H1 (cell line): ENCODE data around the gene ACE. TPM values are rescaled to one million over a fixed set of nuclear protein-coding genes. Genes with fewer than 3 reads are reported as not detected.

Source experiments
- CTCF ChIA-PET: fragments of 300-600 bp; sonication (Branson Sonifier 250); formaldehyde crosslinking; loops from one replicate; lab custom pipeline; 2021; ENCODE audit not compliant: partially characterized antibody; lab: Charles Lee
- POLR2A ChIA-PET: fragments of 300-600 bp; sonication (Branson Sonifier 250); formaldehyde crosslinking; loops from one replicate; lab custom pipeline; 2021; ENCODE audit warnings: inconsistent platforms; ENCODE audit not compliant: partially characterized antibody; lab: Charles Lee
- DNase-seq, 2 experiments: peaks; one replicate each; pipeline versions ENCODE4 v3.0.0 to v3.0.0-alpha.2; 2010 to 2022; ENCODE audit warnings: low spot score in 2 of 2, low read depth in 1 of 2, mixed read lengths in 1 of 2
- FAIRE-seq: peaks from 2 replicates; lab custom pipeline; 2011; peaks lifted over from hg19 to GRCh38; lab: Jason Lieb, UNC
- H2AFZ ChIP-seq: 2 replicates; pipeline ENCODE4 v1.8.1; 2012; ENCODE audit warnings: low read length, inconsistent platforms
- H2AK5ac ChIP-seq: 2 replicates; pipeline ENCODE4 v1.6.1; 2013; ENCODE audit warnings: low read depth, low read length
- H2BK120ac ChIP-seq: replicated peaks from 2 replicates; pipeline ENCODE3; 2013; ENCODE audit warnings: low read depth, low read length, inconsistent platforms
- H2BK12ac ChIP-seq: 2 replicates; pipeline ENCODE4 v1.6.1; 2013; ENCODE audit warnings: low read depth, low read length
- H2BK15ac ChIP-seq: 2 replicates; pipeline ENCODE4 v1.6.1; 2013; ENCODE audit warnings: low read length
- H2BK20ac ChIP-seq: 2 replicates; pipeline ENCODE4 v1.6.1; 2013; ENCODE audit warnings: low read length
- H2BK5ac ChIP-seq: 2 replicates; pipeline ENCODE4 v1.6.1; 2013; ENCODE audit warnings: low read depth, low read length
- H3K14ac ChIP-seq: 2 replicates; pipeline ENCODE4 v1.6.1; 2013; ENCODE audit warnings: inconsistent platforms; ENCODE audit not compliant: insufficient read length
- H3K18ac ChIP-seq: 2 replicates; pipeline ENCODE4 v1.6.1; 2013; ENCODE audit warnings: low read length; ENCODE audit errors: extremely low read depth
- H3K23ac ChIP-seq: 2 replicates; pipeline ENCODE4 v1.6.1; 2013; ENCODE audit warnings: inconsistent platforms; ENCODE audit not compliant: insufficient read length
- H3K23me2 ChIP-seq: 2 replicates; pipeline ENCODE4 v1.6.1; 2013; ENCODE audit warnings: low read depth, low read length
- H3K27ac ChIP-seq: 2 replicates; pipeline ENCODE4 v1.6.1; 2011; ENCODE audit warnings: low read depth, low read length, inconsistent platforms
- H3K27me3 ChIP-seq, 4 experiments: replicated peaks in 1 of 4; 1 replicate in 1 of 4; 2 replicates in 3 of 4; pipeline versions ENCODE4 v1.6.1 to v1.8.1; 2011 to 2013; ENCODE audit warnings: low read length in 3 of 4, mild to moderate bottlenecking in 3 of 4, inconsistent platforms in 2 of 4, mixed read lengths in 2 of 4, moderate library complexity in 1 of 4; ENCODE audit not compliant: control insufficient read depth in 3 of 4, insufficient read depth in 3 of 4; ENCODE audit errors: extremely low read depth in 1 of 4
- H3K36me3 ChIP-seq, 4 experiments: 2 replicates each; pipeline versions ENCODE4 v1.6.1 to v1.8.1; 2011 to 2013; ENCODE audit warnings: mild to moderate bottlenecking in 4 of 4, low read length in 3 of 4, moderate library complexity in 2 of 4, control low read depth in 1 of 4, inconsistent platforms in 1 of 4; ENCODE audit not compliant: insufficient read depth in 4 of 4, control insufficient read depth in 2 of 4
- H3K4ac ChIP-seq: replicated peaks from 2 replicates; pipeline ENCODE3; 2013; ENCODE audit warnings: low read length, low read depth, mixed read lengths, inconsistent platforms; ENCODE audit not compliant: insufficient read length
- H3K4me1 ChIP-seq, 4 experiments: replicated peaks in 1 of 4; 1 replicate in 1 of 4; 2 replicates in 3 of 4; pipeline versions ENCODE4 v1.6.1 to v1.8.1; 2011 to 2013; ENCODE audit warnings: low read length in 3 of 4, inconsistent platforms in 2 of 4, mixed read lengths in 1 of 4; ENCODE audit not compliant: insufficient read depth in 4 of 4, control insufficient read depth in 3 of 4
- H3K4me2 ChIP-seq, 2 experiments: 2 replicates each; pipeline versions ENCODE4 v1.6.1 to v1.8.1; 2011 to 2013; ENCODE audit warnings: low read depth in 2 of 2, low read length in 2 of 2, control low read depth in 1 of 2, inconsistent platforms in 1 of 2, mild to moderate bottlenecking in 1 of 2; ENCODE audit not compliant: insufficient read depth in 1 of 2
- H3K4me3 ChIP-seq, 4 experiments: fragments of 200-600, 300-600 bp in 1 of 4; sonication (generic), shearing (Covaris generic), sonication (Bioruptor Twin) in 1 of 4; 2 replicates each; pipeline versions ENCODE4 v1.5.1 to v1.8.1; 2011 to 2016; ENCODE audit warnings: low read length in 4 of 4, low read depth in 3 of 4, control low read depth in 2 of 4, inconsistent platforms in 2 of 4, mild to moderate bottlenecking in 2 of 4, mixed read lengths in 1 of 4, moderate library complexity in 1 of 4; ENCODE audit not compliant: insufficient read depth in 2 of 4; ENCODE audit errors: extremely low read depth in 1 of 4
- H3K56ac ChIP-seq: replicated peaks from 2 replicates; pipeline ENCODE3; 2013; ENCODE audit warnings: low read depth, mild to moderate bottlenecking, mixed read lengths, low read length, inconsistent platforms; ENCODE audit not compliant: insufficient read length
- H3K79me1 ChIP-seq: 2 replicates; pipeline ENCODE4 v1.6.1; 2013; ENCODE audit warnings: low read depth, low read length, control low read depth
- H3K79me2 ChIP-seq, 2 experiments: 2 replicates each; pipeline versions ENCODE4 v1.6.1 to v1.8.1; 2012 to 2013; ENCODE audit warnings: low read length in 2 of 2, mild to moderate bottlenecking in 2 of 2, inconsistent platforms in 1 of 2; ENCODE audit not compliant: insufficient read depth in 2 of 2, control insufficient read depth in 1 of 2
- H3K9ac ChIP-seq, 4 experiments: replicated peaks in 1 of 4; 1 replicate in 1 of 4; 2 replicates in 3 of 4; pipeline versions ENCODE4 v1.6.1 to v1.8.1; 2011 to 2013; ENCODE audit warnings: low read depth in 3 of 4, low read length in 3 of 4, control low read depth in 2 of 4, mild to moderate bottlenecking in 2 of 4, moderate library complexity in 2 of 4, inconsistent platforms in 1 of 4; ENCODE audit errors: extremely low read depth in 1 of 4
- H3K9me3 ChIP-seq, 2 experiments: 2 replicates each; pipeline versions ENCODE4 v1.6.1 to v1.8.1; 2012 to 2013; ENCODE audit warnings: mild to moderate bottlenecking in 2 of 2, moderate library complexity in 2 of 2, control low read depth in 1 of 2, inconsistent platforms in 1 of 2, low read depth in 1 of 2, low read length in 1 of 2, mixed read lengths in 1 of 2; ENCODE audit not compliant: insufficient read depth in 2 of 2
- H4K20me1 ChIP-seq, 2 experiments: replicated peaks in 1 of 2; 2 replicates each; pipeline versions ENCODE3 to v1.8.1; 2011 to 2013; ENCODE audit warnings: inconsistent platforms in 2 of 2, low read length in 2 of 2, mild to moderate bottlenecking in 1 of 2; ENCODE audit not compliant: insufficient read depth in 2 of 2, control insufficient read depth in 1 of 2
- H4K5ac ChIP-seq: 2 replicates; pipeline ENCODE4 v1.6.1; 2013; ENCODE audit warnings: low read length, low read depth, mixed read lengths, inconsistent platforms; ENCODE audit not compliant: insufficient read length
- H4K8ac ChIP-seq: 2 replicates; pipeline ENCODE4 v1.8.0; 2013; ENCODE audit warnings: mild to moderate bottlenecking, moderate library complexity, low read length, inconsistent platforms; ENCODE audit not compliant: insufficient read depth; ENCODE audit errors: extremely low read depth
- H4K91ac ChIP-seq: replicated peaks from 2 replicates; pipeline ENCODE3; 2013; ENCODE audit warnings: low read length, mixed read lengths, inconsistent platforms; ENCODE audit not compliant: insufficient read length
- BACH1 ChIP-seq: IDR thresholded peaks from 2 replicates; pipeline ENCODE4 v1.6.1; 2012; ENCODE audit warnings: low read length, improper control_type of control experiment
- EP300 ChIP-seq, 2 experiments: IDR thresholded peaks; 1 replicate in 1 of 2; 2 replicates in 1 of 2; pipeline ENCODE4 v1.6.1; 2011 to 2012; ENCODE audit warnings: low read depth in 2 of 2, low read length in 2 of 2, mild to moderate bottlenecking in 2 of 2, borderline replicate concordance in 1 of 2, inconsistent platforms in 1 of 2, moderate library complexity in 1 of 2
- GTF2F1 ChIP-seq: IDR thresholded peaks from 2 replicates; pipeline ENCODE4 v1.6.1; 2012; ENCODE audit warnings: low read depth, low read length, improper control_type of control experiment, borderline replicate concordance
- KDM1A ChIP-seq: fragments of 200-600, 300-600 bp; sonication (generic); IDR thresholded peaks from 2 replicates; pipeline ENCODE4 v1.7.1; 2016; ENCODE audit warnings: mild to moderate bottlenecking, low read length, borderline replicate concordance
- SAP30 ChIP-seq: fragments of 300-600 bp; sonication (generic); IDR thresholded peaks from 2 replicates; pipeline ENCODE4 v1.7.1; 2012; ENCODE audit warnings: low read length, moderate library complexity, mild to moderate bottlenecking, inconsistent platforms; ENCODE audit not compliant: insufficient read depth, insufficient replicate concordance
- WGBS, 2 experiments: shearing (Covaris generic) in 1 of 2; methylation state at CpG; one replicate each; pipeline versions ENCODE4 v1.1.6 to v1.1.7; 2013 to 2015; ENCODE audit warnings: low lambda C conversion rate in 2 of 2, mixed read lengths in 2 of 2, inconsistent platforms in 1 of 2, low coverage in 1 of 2, missing lambda C conversion rate in 1 of 2; ENCODE audit not compliant: insufficient replicate concordance in 2 of 2, insufficient coverage in 1 of 2, insufficient read length in 1 of 2; ENCODE audit errors: extremely low coverage in 1 of 2, missing lambda C conversion rate in 1 of 2; 5-methylcytosine and 5-hydroxymethylcytosine counted together
- polyA plus RNA-seq, 7 experiments: library from polyadenylated mRNA; depleted of rRNA in 3 of 7; stranded (reverse) in 5 of 7; unstranded in 2 of 7; fragments of >200 nt in 5 of 7; fragments of 200-250 nt in 2 of 7; gene quantifications; 1 replicate in 5 of 7; 2 replicates in 1 of 7; 4 replicates in 1 of 7; pipeline versions ENCODE4 v1.2.1 to v1.2.3, GENCODE V29; 2011 to 2013; ENCODE audit warnings: missing spikeins in 2 of 7, mixed read lengths in 2 of 7
- total RNA-seq: library from RNA; stranded (reverse); fragmentation: NEBNext Ultra II Directional; extraction: Animal tissue kit (Norgen Biotek cat#: 25700); gene quantifications from 2 replicates; pipeline ENCODE4 v1.2.1, GENCODE V29; 2021
- TF ChIP-seq, protein P1 (sequence below): IDR thresholded peaks from 2 replicates; pipeline ENCODE4 v1.6.1; 2012; ENCODE audit warnings: low read length, inconsistent platforms
- TF ChIP-seq, protein P2 (sequence below): IDR thresholded peaks from 2 replicates; pipeline ENCODE4 v1.6.1; 2011; ENCODE audit warnings: low read length, improper control_type of control experiment

ACE gene
- total and polyA plus RNA-seq, 2 of the 8 experiments (the other 6 are each of a cell fraction or from before 2014, with no cell fraction given): 2.5 to 5.5 TPM

DNA sequence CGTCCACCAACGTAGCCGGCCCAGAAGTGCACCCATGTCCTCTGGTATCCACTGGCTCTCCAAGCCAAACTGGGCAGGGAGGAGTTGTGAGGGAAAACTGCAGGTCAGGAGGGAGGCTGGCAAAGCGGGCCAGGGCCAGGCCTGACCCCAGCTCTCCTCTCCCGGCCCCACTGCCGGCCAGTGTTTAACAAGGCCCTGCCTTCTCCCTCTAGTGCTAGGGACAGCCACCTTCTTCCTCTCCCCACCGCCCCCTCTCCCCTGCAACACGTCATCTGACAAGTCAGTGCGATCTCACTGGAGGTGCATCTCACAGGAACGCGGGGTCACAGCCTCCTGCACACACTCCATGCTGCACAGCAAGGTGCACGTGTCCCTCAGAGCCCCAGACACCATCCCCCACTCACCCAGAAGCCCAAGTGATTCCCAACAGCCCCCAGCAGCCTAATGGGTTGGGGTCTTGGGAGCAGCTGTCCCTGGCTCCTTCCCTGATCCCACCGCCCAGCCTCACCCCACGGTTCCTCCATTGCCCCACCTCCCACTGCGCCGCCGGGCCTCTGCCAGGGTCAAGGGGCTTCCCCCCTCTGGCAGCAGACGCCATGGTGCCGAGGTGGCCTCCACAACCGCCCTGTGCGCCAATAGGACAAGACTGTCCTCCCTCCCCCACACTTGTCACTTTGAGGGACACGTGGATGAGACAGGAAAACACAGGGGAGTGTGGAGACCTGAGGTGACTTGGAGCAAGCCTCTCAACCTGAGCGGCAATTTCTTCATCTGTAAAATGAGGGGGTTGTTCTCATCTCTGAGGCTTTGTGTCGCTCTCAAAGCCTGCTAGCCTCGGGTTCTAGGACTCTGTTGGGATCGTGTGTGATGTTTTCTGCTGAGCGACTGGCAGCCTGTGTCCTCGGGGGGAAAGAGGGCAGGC lies 1.1 kb upstream of the ACE start:
- Histone ChIP-seq H3K27me3 (peaks cover 0 to 27% (median 18%) of the 10 kb centered on the region in 4 experiments; a peak in 5 of 7 replicates), H2AFZ (no peak overlapping the region), H2AK5ac (no peak overlapping the region; the same call in 1 of the 2 replicates), H3K4ac (no peak overlapping the region), H3K4me1 (peaks cover 0 to 22% (median 17%) of the 10 kb centered on the region in 4 experiments; a peak in 6 of 7 replicates), H3K79me2 (no peaks in the 10 kb centered on the region), H3K27ac (no peak overlapping the region), H3K23ac (no peak overlapping the region), H3K4me2 (peak overlapping the region; percentile 95), H3K79me1 (no peaks in the 10 kb centered on the region), H2BK5ac (peak overlapping the region; percentile 48), H3K23me2 (peaks cover 11% of the 10 kb centered on the region), H3K36me3 (no peaks in the 10 kb centered on the region), H3K9ac (no peak overlapping the region), H3K56ac (no peak overlapping the region), H2BK120ac (no peak overlapping the region), H3K14ac (no peak overlapping the region), H4K5ac (no peak overlapping the region), H3K9me3 (no peaks in the 10 kb centered on the region), H3K4me3 (peak overlapping the region; percentile 56 to 82 (median 59); a peak in 7 of 8 replicates), H2BK12ac (peak overlapping the region; percentile 98; the same call in 1 of the 2 replicates), H3K18ac (peak overlapping the region; percentile 89), H4K20me1 (no peaks in the 10 kb centered on the region), H2BK15ac (peak overlapping the region; percentile 25; the same call in 1 of the 2 replicates), H4K91ac (peak overlapping the region; percentile 4), H2BK20ac (no peak overlapping the region), H4K8ac (no peak overlapping the region; the same call in 1 of the 2 replicates)
- DNase-seq (peak in 1 of 2 experiments; percentile 54), FAIRE-seq (no peak)
- CTCF ChIA-PET: interaction anchor here (0.7 to 27.9 kb wide), 5 partner anchors 12 to 152 kb away, joined by 3 to 758 read pairs (median 4); partner anchors contain the start of gene CYB561
- POLR2A ChIA-PET: interaction anchor here (1.0 to 4.4 kb wide), 7 partner anchors 14 to 223 kb away, joined by 3 to 24 read pairs (median 3); partner anchors contain the start of gene CYB561
- TF ChIP-seq GTF2F1 (no peak), KDM1A (no peak), BACH1 (no peak), SAP30 (peak; percentile 62), EP300 (IDR thresholded peaks at IDR 0.05; ENCODE audit: borderline replicate concordance in 1 of 2, low read depth in 2 of 2, low read length in 2 of 2) (no peak)
- TF ChIP-seq, protein P1, sequence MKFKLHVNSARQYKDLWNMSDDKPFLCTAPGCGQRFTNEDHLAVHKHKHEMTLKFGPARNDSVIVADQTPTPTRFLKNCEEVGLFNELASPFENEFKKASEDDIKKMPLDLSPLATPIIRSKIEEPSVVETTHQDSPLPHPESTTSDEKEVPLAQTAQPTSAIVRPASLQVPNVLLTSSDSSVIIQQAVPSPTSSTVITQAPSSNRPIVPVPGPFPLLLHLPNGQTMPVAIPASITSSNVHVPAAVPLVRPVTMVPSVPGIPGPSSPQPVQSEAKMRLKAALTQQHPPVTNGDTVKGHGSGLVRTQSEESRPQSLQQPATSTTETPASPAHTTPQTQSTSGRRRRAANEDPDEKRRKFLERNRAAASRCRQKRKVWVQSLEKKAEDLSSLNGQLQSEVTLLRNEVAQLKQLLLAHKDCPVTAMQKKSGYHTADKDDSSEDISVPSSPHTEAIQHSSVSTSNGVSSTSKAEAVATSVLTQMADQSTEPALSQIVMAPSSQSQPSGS: no peak
- TF ChIP-seq, protein P2, sequence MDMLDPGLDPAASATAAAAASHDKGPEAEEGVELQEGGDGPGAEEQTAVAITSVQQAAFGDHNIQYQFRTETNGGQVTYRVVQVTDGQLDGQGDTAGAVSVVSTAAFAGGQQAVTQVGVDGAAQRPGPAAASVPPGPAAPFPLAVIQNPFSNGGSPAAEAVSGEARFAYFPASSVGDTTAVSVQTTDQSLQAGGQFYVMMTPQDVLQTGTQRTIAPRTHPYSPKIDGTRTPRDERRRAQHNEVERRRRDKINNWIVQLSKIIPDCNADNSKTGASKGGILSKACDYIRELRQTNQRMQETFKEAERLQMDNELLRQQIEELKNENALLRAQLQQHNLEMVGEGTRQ: no peak
- 58% methylated on average over 27 of the region's 28 CpGs; no CpG with 5 or more reads in 1 of the 2 experiments for WGBS, 2 experiments
